GM19099 (cell line): ENCODE results near the gene LENG8.

ENCODE experiments used
- POLR2A ChIP-seq: IDR thresholded peaks from 3 replicates; pipeline ENCODE4 v1.6.1; 2011; ENCODE audit warnings: low read depth; ENCODE audit not compliant: insufficient read length; ENCODE audit errors: extremely low read depth

Gene LENG8

GRCh38 chr19:54448774-54449700 lies at the start of gene LENG8:
TSS of gene LENG8 (plus strand) at chr19:54449199. CDS start at chr19:54451345, 2,146 bp downstream.
- peak; percentile 98 for TF ChIP-seq POLR2A

GRCh38 chr19:54400913-54401312 lies 48.1 kb upstream of the LENG8 start:
- no peak for TF ChIP-seq POLR2A

- no peak for TF ChIP-seq POLR2A
Measured at GRCh38 chr19:54403054-54403453, 45.9 kb upstream of the LENG8 start.

GRCh38 chr19:54405628-54406027 lies 43.4 kb upstream of the LENG8 start:
- no peak for TF ChIP-seq POLR2A

- no peak for TF ChIP-seq POLR2A
Measured at GRCh38 chr19:54407780-54408179, 41.2 kb upstream of the LENG8 start.

GRCh38 chr19:54408456-54409026 lies 40.5 kb upstream of the LENG8 start:
- no peak for TF ChIP-seq POLR2A

- TF ChIP-seq POLR2A: no peak
Measured at GRCh38 chr19:54411033-54411432, 38.0 kb upstream of the LENG8 start.

- TF ChIP-seq POLR2A: no peak
Measured at GRCh38 chr19:54412877-54413276, 36.1 kb upstream of the LENG8 start.

- TF ChIP-seq POLR2A: no peak
Measured at GRCh38 chr19:54414156-54414555, 34.8 kb upstream of the LENG8 start.

- TF ChIP-seq POLR2A: no peak
Measured at GRCh38 chr19:54415208-54415900, 33.6 kb upstream of the LENG8 start, which contains the start of gene TTYH1. TSS of gene TTYH1 (plus strand) at chr19:54415464. CDS start at chr19:54415553, 89 bp downstream.

- no peak for TF ChIP-seq POLR2A
Measured at GRCh38 chr19:54415901-54416673, 32.9 kb upstream of the LENG8 start.

GRCh38 chr19:54416695-54417491 lies 32.1 kb upstream of the LENG8 start:
- TF ChIP-seq POLR2A: no peak

GRCh38 chr19:54418030-54418929 lies 30.7 kb upstream of the LENG8 start:
- no peak for TF ChIP-seq POLR2A
